HEK293 (cell line): ENCODE measurements around the gene GLG1.

Experiments used
- CTCF ChIA-PET: fragments of 350-600 bp; formaldehyde crosslinking; extraction: SDS; loops from one replicate; lab custom pipeline; 2021; ENCODE audit warnings: antibody characterized with exemption; lab: Yijun Ruan, JAX
- POLR2A ChIA-PET: fragments of 300-600 bp; formaldehyde crosslinking; extraction: SDS; loops from one replicate; lab custom pipeline; 2020; ENCODE audit warnings: antibody characterized with exemption, inconsistent platforms; lab: Yijun Ruan, JAX
- H3K27ac ChIP-seq: fragments of 200-500 bp; sonication (Bioruptor generic); 2 replicates; pipeline ENCODE4 v1.5.1; 2014; ENCODE audit warnings: low read depth, low read length, control low read depth, inconsistent platforms; ENCODE audit errors: extremely low read depth
- H3K36me3 ChIP-seq, 2 experiments: fragments of 200-500 bp in 1 of 2; sonication (Bioruptor generic) in 1 of 2; 1 replicate in 1 of 2; 2 replicates in 1 of 2; pipeline ENCODE4 v1.5.1; 2014 to 2017; ENCODE audit warnings: inconsistent platforms in 2 of 2, low read length in 2 of 2; ENCODE audit not compliant: control insufficient read depth in 2 of 2, insufficient read depth in 1 of 2
- H3K4me1 ChIP-seq: fragments of 200-500 bp; sonication (Bioruptor generic); 2 replicates; pipeline ENCODE4 v1.5.1; 2014; ENCODE audit warnings: mild to moderate bottlenecking, low read length, inconsistent platforms; ENCODE audit not compliant: control insufficient read depth, insufficient read depth
- H3K4me3 ChIP-seq: 2 replicates; pipeline ENCODE4 v1.5.1; 2011; ENCODE audit warnings: low read depth, mild to moderate bottlenecking, control low read depth, low read length, moderate library complexity
- H3K9me3 ChIP-seq: fragments of 200-500 bp; sonication (Bioruptor generic); 2 replicates; pipeline ENCODE4 v1.5.1; 2014; ENCODE audit warnings: low read depth, low read length, inconsistent platforms; ENCODE audit not compliant: control insufficient read depth, insufficient read depth
- GLI4 ChIP-seq: fragments of 450-650 bp; formaldehyde crosslinking; IDR thresholded peaks from 2 replicates; pipeline ENCODE4 v1.5.1; 2016; ENCODE audit warnings: missing biosample characterization, missing genetic modification characterization
- INSM2 ChIP-seq: fragments of 450-650 bp; formaldehyde crosslinking; IDR thresholded peaks from 2 replicates; pipeline ENCODE4 v1.5.1; 2016; ENCODE audit warnings: missing biosample characterization, missing genetic modification characterization
- KLF17 ChIP-seq: fragments of 450-650 bp; formaldehyde crosslinking; IDR thresholded peaks from 2 replicates; pipeline ENCODE4 v1.5.1; 2016; ENCODE audit warnings: missing biosample characterization, missing genetic modification characterization
- MEIS1 ChIP-seq: sonication (generic); formaldehyde crosslinking; IDR thresholded peaks from 2 replicates; pipeline ENCODE4 v1.8.1; 2022; ENCODE audit warnings: missing genetic modification reagents, mild to moderate bottlenecking, borderline replicate concordance
- REST ChIP-seq: fragments of 450-650 bp; formaldehyde crosslinking; IDR thresholded peaks from 2 replicates; pipeline ENCODE4 v1.5.1; 2016; ENCODE audit warnings: missing biosample characterization, missing genetic modification characterization
- ZBTB21 ChIP-seq: fragments of 450-650 bp; formaldehyde crosslinking; IDR thresholded peaks from 2 replicates; pipeline ENCODE4 v1.5.1; 2017; ENCODE audit warnings: missing biosample characterization, missing genetic modification characterization
- ZFHX2 ChIP-seq: fragments of 450-650 bp; formaldehyde crosslinking; conservative IDR thresholded peaks from 2 replicates; pipeline ENCODE4 v1.5.1; 2016; ENCODE audit warnings: missing biosample characterization, missing genetic modification characterization
- ZFP69B ChIP-seq: fragments of 450-650 bp; formaldehyde crosslinking; IDR thresholded peaks from 2 replicates; pipeline ENCODE4 v1.5.1; 2016; ENCODE audit warnings: missing biosample characterization, missing genetic modification characterization
- ZNF132 ChIP-seq: fragments of 450-650 bp; formaldehyde crosslinking; IDR thresholded peaks from 2 replicates; pipeline ENCODE4 v1.5.1; 2017; ENCODE audit warnings: missing biosample characterization, missing genetic modification characterization, borderline replicate concordance
- ZNF146 ChIP-seq: fragments of 450-650 bp; formaldehyde crosslinking; IDR thresholded peaks from 2 replicates; pipeline ENCODE4 v1.5.1; 2016; ENCODE audit warnings: missing biosample characterization, missing genetic modification characterization
- ZNF354C ChIP-seq: fragments of 450-650 bp; formaldehyde crosslinking; IDR thresholded peaks from 2 replicates; pipeline ENCODE4 v1.5.1; 2016; ENCODE audit warnings: missing biosample characterization, missing genetic modification characterization, low read depth, borderline replicate concordance
- ZNF37A ChIP-seq: fragments of 450-650 bp; IDR thresholded peaks from 2 replicates; pipeline ENCODE4 v1.5.1; 2018; ENCODE audit warnings: missing biosample characterization, missing genetic modification characterization
- ZNF513 ChIP-seq: fragments of 450-650 bp; IDR thresholded peaks from 2 replicates; pipeline ENCODE4 v1.5.1; 2018; ENCODE audit warnings: missing biosample characterization, missing genetic modification characterization
- ZNF530 ChIP-seq: fragments of 450-650 bp; formaldehyde crosslinking; IDR thresholded peaks from 2 replicates; pipeline ENCODE4 v1.5.1; 2016; ENCODE audit warnings: low read depth, missing biosample characterization, missing genetic modification characterization
- ZNF548 ChIP-seq: fragments of 450-650 bp; formaldehyde crosslinking; IDR thresholded peaks from 2 replicates; pipeline ENCODE4 v1.5.1; 2016; ENCODE audit warnings: missing biosample characterization, missing genetic modification characterization
- ZNF76 ChIP-seq: fragments of 450-650 bp; formaldehyde crosslinking; IDR thresholded peaks from 2 replicates; pipeline ENCODE4; 2016; ENCODE audit warnings: low read depth, missing biosample characterization, missing genetic modification characterization, borderline replicate concordance
- ZSCAN16 ChIP-seq: fragments of 450-650 bp; formaldehyde crosslinking; IDR thresholded peaks from 2 replicates; pipeline ENCODE4 v1.5.1; 2016; ENCODE audit warnings: missing biosample characterization, missing genetic modification characterization

Gene GLG1

GRCh38 chr16:74477226-74477625, 129.7 kb downstream of the GLG1 start:
- ChIA-PET CTCF (no interaction called here), POLR2A (no interaction called here)
- H3K27ac ChIP-seq: no peak overlapping the region
- peaks cover 4 to 57% of the 10 kb centered on the region in 2 experiments for H3K36me3 ChIP-seq
- H3K4me1 ChIP-seq: peaks cover 4% of the 10 kb centered on the region; the same call in 1 of the 2 replicates
- no peak for TF ChIP-seq INSM2 (tag by site-specific recombination)
- no peak for TF ChIP-seq ZNF513 (tag by site-specific recombination)
- no peak for TF ChIP-seq ZNF76 (tag by site-specific recombination)
- TF ChIP-seq ZNF354C (tag by site-specific recombination): no peak
- TF ChIP-seq ZFHX2 (tag by site-specific recombination): no peak
- TF ChIP-seq ZSCAN16: no peak
- no peak for TF ChIP-seq ZNF146 (tag by site-specific recombination)
- no peak for TF ChIP-seq REST (tag by site-specific recombination)
- no peak for TF ChIP-seq ZNF132 (tag by site-specific recombination)
- no peak for TF ChIP-seq MEIS1
- TF ChIP-seq ZNF37A (tag by site-specific recombination): no peak
- H3K4me3 ChIP-seq: no peak overlapping the region
- H3K9me3 ChIP-seq: no peaks in the 10 kb centered on the region

- no peaks in the 10 kb centered on the region for H3K9me3 ChIP-seq
- TF ChIP-seq GLI4 (tag by site-specific recombination) (no peak), ZFP69B (tag by site-specific recombination) (no peak), ZNF548 (tag by site-specific recombination) (no peak), ZNF530 (tag by site-specific recombination) (no peak), ZBTB21 (tag by site-specific recombination) (no peak), KLF17 (tag by site-specific recombination) (no peak)
- TF ChIP-seq, all 188 proteins: peak for 0
- H3K27ac ChIP-seq: no peak overlapping the region
- H3K36me3 ChIP-seq: peaks cover 9 to 79% of the 10 kb centered on the region in 2 experiments
- CTCF ChIA-PET: interaction anchor here (0.9 to 1.1 kb wide), 2 partner anchors 13 to 150 kb away, joined by 3 read pairs; no protein-coding TSS in a partner anchor
- POLR2A ChIA-PET: no interaction called here
- H3K4me3 ChIP-seq: no peak overlapping the region
- no peaks in the 10 kb centered on the region for H3K4me1 ChIP-seq
These were observed 132.5 kb downstream of the GLG1 start for GRCh38 chr16:74474416-74474815.
